C4-2B (cell line): Measurements from ENCODE around the gene DAP.

Source experiments
- H3K27ac ChIP-seq: fragments of 450-650 bp; 2 replicates; pipeline ENCODE4 v1.5.1; 2017
- ZFX ChIP-seq: fragments of 450-650 bp; IDR thresholded peaks from 2 replicates; pipeline ENCODE4 v1.6.1; 2017
- TF ChIP-seq, protein P1 (sequence below): fragments of 450-650 bp; conservative IDR thresholded peaks from 2 replicates; pipeline ENCODE4 v1.5.1; 2017; ENCODE audit warnings: mild to moderate bottlenecking

Gene DAP

DNA sequence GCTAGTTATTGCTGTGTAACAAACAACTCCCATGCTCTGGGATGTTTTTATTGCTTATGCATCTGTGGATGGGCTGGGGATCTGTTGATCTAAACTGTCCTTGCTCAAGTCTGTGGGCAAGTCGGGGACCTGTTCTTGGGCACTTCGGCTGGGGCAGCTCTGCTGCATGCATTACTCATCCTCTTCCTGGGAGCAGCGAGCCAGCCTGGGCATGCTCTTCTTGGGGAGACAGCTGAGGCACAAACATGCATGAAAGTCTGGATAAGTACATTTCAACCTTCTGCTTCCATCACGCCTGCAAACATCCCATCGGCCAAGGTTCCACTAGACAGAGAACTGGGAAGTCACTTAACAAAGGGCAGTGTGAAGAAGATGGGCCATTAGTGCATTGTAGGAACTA, 130.9 kb downstream of the DAP start:
- H3K27ac ChIP-seq = no peak overlapping the region
- TF ChIP-seq ZFX = no peak
- TF ChIP-seq, protein P1, sequence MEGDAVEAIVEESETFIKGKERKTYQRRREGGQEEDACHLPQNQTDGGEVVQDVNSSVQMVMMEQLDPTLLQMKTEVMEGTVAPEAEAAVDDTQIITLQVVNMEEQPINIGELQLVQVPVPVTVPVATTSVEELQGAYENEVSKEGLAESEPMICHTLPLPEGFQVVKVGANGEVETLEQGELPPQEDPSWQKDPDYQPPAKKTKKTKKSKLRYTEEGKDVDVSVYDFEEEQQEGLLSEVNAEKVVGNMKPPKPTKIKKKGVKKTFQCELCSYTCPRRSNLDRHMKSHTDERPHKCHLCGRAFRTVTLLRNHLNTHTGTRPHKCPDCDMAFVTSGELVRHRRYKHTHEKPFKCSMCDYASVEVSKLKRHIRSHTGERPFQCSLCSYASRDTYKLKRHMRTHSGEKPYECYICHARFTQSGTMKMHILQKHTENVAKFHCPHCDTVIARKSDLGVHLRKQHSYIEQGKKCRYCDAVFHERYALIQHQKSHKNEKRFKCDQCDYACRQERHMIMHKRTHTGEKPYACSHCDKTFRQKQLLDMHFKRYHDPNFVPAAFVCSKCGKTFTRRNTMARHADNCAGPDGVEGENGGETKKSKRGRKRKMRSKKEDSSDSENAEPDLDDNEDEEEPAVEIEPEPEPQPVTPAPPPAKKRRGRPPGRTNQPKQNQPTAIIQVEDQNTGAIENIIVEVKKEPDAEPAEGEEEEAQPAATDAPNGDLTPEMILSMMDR = no peak

DNA sequence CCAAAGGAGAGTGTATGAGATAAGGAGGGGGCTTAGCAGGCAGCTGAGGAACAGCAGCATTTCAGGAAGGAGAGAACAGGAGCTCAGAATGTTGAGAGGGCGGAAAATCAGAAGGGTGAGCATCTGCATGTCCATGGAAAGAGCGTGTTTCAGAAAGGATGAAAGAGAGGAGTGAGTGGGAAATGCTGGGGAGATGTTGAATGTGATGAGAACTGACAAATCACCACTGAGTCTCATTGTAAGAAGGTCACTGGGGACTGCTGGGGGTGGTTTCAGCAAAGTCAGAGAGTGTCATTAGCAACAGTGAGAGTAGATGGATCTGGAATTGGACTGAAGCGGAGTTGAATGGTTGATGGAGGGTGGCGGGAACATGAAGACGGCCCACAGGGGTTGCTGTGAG, 131.4 kb downstream of the DAP start:
- no peak for TF ChIP-seq ZFX
- TF ChIP-seq, protein P1 = no peak
- no peak overlapping the region for H3K27ac ChIP-seq
